GM19438 (cell line): ENCODE results near the gene EXPH5.
"Not testable (repeated sequence)": the region's sequence is repeated elsewhere in the genome, so short reads cannot be mapped to it uniquely, and the experiment has no call there.

ENCODE experiments used
- ATAC-seq: cut with Tn5 transposase; IDR thresholded peaks from one replicate; pipeline ENCODE4 v1.9.1; 2021; ENCODE audit warnings: low read depth; ENCODE audit not compliant: unreplicated experiment

Gene EXPH5, protein sequence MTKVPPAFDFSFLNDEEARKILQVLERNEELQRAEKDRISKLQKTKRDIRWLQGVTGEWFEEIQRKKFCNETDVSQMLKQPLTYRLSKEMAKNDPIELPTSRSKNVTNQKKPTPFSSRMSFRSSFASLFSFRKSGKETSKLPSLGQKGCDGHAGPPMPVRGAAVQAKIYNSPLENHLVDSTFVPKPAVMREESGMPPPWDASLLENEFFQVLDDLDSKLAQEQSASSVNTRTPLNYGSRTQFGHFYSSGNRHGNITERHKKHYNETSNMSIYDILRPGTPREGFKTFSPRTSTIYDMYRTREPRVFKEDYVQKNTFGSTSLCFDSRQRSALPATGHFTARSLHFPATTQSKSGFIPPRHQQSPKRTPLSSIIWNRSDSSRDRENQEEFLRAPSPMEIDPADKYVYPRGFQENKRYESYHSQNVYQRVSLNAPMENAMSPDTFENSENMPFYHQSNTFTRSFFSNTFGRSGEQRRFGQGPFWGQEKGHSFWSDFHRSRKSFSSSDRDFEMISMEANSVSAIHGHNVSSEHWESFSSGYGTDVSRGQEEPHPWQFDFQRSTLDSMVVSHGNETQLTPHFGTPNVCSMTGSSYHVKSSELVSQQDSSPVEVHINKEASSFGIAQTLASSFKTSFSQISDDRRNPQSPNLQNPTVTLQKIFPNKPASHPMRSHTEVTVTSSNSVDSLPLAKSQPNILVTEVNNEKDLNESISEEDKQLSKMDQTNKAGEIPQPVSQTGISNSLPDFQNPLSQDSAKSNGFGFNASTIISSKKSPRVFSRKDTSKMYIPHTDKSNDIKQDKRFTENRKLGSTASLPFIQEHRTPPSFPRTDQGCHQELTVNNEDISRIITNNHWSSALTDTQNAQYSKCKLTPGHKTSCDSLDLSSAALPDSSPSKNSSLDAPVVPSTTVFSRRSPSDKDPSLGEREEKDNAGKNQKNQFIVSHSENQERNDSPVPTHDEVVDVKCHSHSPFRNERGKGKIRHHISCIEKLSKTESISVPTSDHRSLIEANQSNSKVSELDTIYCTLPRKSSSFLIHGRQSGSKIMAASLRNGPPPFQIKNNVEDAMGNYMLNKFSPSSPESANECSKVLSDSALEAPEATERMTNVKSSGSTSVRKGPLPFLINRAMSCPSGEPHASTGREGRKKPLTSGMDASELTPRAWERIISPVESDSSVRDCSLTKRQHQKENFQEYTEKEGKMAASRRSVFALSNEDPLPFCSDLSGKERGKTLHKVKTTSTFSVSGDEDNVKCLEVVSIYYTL (N-terminal part only)

DNA sequence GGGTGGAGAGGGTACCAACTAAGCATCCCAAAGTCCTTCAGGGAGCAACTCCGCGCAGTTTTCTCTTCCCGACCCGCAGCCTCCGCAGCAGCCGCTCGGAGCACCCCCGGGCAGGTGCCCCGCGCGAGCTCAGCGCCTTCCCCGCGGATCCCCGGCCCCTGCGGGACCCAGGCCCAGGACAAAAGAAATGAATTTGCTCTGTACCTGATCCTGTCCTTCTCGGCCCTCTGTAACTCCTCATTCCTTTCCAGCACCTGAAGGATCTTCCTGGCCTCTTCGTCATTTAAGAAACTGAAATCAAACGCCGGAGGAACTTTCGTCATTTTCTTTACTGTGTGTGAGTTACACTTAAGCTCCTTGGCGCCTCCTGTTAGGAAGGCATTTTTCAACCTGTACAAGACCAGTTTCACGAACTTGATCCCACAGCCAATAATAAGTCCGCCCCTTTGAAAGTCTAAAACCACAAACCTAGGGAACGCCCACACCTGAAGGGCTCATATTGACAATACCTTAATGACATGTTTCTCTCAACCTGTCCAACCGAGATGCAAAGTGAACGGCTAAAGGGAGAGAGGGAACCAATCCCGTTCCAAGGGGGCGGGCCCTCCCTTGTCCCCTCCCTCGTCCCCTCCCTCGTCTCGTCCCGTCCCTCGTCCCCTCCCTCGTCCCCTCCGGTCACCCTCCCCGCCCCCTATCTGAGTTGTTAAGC lies at the start of gene EXPH5:
TSS of gene EXPH5 (minus strand) at position 555 of the 709 bp plus-strand sequence. CDS start at position 323, 232 bp downstream.
- peak; percentile 97 for ATAC-seq

DNA sequence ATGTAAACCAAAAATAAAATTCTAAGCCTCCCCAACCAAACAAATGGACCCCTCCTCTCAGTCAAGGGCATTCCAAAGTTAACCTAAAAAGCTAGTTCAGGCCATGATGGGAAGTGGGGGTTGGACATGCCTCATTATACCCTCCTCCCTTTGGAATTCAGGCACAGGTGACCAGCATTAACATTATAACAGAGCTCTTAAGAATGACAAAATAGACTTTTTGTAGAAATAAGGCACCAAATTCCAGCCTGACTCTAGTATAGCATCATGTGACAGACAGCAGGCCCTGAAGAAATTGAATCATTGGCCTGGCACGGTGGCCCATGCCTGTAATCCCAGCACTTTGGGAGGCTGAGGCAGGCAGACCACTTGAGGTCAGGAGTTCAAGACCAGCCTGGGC lies 48.2 kb upstream of the EXPH5 start:
- not testable (repeated sequence) for ATAC-seq

DNA sequence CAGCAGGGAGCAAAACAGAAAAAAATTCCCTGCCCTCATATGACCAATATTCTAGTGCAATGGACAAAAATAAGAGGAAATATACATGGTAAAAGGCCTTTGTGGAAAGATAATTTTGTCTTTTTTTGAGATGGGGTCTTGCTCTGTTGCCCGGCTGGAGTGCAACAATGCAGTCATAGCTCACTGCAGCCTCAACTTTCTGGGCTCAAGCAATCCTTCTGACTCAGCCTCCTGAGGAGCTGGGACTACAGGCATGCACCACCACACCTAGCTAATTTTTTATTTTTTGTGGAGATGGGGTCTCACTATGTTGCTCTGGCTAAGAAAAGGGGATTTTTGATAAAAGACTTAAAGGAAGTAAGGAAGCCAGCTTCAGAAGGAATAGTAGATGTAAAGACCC lies 45.6 kb upstream of the EXPH5 start:
- ATAC-seq: no peak

DNA sequence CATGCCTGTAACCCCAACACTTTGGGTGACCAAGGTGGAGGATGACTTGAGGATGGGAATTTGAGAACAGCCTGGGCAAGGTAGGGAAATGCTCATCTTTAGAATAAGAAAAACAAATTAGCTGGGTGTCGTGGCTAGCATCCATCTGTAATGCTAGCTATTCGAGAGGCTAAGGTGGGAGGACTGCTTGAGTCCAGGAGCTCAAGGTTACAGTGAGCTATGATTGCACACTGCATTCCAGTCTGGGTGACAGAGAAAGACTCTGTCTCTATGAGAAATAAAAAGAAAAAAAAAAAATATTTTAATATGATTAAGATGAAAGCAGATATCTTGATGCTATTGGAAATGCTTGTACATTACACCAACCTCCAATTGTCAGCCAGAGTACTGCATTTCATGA lies 42.7 kb upstream of the EXPH5 start:
- no peak for ATAC-seq

DNA sequence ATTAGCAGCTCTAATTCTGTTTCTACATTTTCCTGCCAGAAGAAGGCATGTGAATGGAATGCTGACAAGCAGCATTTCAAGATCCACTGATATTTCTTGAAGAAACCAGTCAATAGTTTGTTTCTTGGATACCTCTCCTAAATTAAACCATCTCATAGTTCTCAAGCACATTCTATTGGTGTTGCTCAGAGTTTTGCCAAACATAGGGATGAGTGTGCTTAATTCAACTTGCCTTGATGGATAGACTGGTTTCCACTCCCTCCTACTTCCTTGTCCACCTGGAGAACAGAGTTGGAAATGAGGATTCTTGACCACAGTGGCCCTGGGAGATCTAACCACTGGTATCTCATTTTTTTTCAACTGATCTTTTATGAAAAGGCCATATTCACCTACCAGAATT lies 41.5 kb upstream of the EXPH5 start:
- ATAC-seq: no peak

DNA sequence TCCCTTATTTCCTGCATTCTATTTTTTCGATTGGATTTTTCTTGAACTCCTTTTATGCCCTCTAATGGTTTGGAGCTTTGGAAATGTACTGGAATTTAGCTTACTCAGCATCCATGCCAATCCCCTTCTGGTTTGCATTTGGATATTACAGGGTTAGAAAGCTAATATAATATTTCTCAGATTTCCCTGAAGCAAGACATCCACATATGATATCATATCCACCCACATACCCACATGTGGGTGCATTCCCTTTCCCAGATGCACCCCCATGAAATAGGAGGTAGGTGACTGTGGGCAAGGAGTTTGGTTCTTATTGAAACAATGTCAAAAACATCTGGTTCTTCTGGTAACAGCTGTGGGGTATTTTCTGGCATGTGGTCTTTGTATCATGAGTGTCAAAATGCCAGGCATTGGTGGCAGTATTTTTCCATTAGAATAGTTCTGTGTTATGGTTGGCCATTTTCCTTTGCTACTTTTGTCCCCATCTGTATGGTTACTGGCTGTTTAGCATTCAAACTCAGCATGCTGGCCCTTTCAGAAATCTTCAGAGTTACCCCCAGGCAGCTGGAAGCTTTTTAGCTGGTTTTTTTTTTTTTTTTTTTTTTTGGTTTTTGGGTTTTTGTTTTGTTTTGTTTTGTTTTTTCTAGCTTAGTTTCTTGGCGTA lies 38.6 kb upstream of the EXPH5 start:
- no peak for ATAC-seq

DNA sequence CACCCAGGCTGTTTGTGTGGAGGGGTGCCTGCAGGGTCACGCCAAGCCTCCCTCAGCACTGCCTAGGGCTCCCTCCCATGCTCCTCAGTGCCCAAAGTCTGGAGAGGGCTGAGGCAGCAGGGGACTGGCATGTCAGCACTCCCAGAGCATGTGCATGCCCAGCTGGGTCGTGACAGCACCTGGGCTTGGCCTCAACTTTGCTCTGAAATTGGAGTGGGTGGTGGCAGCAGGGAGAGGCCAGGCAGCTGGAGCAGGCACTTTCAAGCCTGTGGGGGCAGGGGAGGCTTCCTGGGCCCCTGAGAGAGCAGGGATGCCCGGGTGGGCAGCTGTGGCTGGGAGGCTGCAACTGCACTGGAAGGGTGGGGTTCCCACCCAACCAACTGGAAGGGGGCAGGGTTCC lies 35.7 kb upstream of the EXPH5 start:
- no peak for ATAC-seq

DNA sequence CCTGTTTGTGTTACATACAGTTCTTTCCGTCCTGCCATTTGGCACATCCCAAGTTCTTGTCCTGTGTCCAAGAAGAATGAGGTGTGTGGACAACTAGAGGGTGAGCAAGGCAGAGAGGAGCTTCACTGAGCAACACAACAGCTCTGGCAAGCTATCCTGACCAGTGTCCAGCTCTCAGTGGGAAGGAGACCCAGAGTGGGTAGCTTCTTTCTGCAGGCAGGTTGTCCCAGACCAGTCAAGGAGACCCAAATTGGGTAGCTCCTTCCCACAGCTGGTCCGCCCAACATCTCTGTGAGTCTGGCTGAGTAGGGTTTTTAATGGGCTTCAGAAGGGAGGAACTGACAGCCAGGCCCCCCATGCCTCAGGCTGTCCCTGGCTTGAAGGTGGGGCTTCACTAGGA lies 35.2 kb upstream of the EXPH5 start:
- no peak for ATAC-seq

DNA sequence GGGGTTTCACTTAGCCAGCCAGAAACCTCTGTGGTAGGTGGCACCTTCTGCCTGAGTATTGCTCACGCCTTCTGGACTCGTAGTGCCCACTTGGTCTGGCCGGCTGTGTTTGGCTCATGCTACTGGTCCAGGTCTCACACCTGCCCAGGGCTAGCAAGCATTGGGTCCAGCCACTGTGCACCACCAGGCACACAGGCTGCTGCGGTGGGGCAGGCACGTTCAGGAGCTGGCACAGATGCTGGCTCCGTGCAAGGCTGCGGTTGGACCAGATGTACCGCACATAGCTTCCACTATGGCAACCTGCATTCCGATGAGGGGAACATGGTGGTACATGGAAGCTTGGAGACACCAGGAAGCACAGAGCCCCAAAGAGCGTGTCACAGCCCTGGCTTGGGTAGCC lies 34.8 kb upstream of the EXPH5 start:
- no peak for ATAC-seq

DNA sequence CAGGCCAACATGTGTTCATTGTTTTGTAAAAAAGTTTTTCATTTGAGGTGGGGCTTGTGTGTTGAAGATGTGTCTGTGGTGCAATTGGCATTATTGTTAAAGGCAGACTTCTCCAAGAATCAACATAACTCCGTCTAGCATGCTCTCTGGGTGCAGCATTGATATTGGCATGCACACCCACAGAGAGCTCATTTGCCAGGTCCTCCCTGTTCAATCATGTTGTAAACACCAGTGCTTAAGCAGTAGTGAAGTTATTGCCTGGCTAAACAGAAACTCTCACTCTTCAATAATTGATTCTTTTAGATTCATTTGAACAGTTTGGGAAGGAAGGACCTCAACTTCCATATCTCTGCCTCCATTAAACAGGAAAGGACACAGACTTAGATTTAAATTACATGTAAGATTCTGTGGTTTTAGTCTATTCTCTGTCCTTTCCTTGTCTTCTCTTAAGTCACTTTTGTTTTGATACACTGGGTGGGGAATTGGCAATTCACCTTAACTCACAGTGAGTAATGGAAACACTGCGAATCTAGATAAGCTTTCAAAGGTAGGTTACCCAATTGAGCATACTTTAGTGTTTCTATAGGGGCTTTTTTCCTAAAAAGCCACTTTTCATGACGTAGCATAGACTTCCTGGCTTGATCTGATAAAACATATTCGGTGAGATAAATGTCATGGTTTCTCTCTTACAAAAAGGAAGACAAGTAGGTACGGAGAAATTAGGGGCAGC lies 30.8 kb upstream of the EXPH5 start:
- no peak for ATAC-seq

DNA sequence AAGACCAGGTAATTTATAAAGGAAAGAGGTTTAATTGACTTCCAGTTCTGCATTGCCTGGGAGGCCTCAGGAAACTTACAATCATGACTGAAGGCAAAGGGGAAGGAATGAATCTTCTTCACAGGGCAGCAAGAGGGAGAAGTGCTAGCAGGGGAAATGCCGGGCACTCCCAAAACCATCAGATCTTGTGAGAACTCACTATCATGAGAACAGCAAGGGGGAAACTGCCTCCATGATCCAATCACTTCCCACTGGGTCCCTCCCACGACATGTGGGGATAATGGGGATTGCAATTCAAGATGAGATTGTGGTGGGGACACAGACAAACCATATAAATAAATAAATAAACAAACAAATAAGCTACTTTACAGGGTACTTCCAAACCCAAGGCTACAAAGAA lies 28.8 kb upstream of the EXPH5 start:
- no peak for ATAC-seq

DNA sequence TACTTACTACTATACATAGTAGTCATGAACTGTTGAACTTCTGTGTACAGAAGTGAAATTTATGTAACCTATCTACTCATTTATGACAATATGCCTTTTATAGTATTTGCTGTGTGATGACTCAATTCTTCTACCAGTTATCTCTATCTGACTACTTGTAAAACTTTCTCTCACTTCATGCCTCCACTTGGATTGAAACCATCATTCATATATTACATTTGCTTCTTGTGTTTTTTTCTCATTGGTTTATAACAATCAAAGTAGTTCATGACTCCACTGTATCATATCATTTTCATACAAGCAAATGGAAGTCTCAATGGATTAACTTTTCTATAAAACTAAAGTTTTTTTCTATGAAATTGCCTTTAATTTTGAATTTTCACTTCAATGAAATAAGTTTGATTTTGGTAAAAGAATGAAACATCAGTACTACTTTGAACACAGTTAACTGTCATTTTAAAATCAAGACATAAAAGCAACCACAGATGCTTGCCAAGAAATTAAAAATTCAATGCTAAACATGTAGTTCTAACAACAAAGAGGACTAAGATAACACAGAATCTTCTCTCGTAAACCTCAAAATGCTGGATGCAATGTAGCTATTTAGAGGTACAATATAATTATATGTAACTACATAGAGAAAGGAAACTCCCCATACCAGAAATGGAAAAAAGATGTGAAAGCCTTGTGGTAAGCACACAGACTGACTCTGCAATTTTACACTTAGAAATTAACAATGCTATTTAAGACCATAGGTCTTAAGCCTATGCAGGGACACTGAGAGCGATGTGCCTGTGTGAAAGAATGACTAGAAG lies 27.6 kb upstream of the EXPH5 start:
- ATAC-seq: peak; percentile 94

DNA sequence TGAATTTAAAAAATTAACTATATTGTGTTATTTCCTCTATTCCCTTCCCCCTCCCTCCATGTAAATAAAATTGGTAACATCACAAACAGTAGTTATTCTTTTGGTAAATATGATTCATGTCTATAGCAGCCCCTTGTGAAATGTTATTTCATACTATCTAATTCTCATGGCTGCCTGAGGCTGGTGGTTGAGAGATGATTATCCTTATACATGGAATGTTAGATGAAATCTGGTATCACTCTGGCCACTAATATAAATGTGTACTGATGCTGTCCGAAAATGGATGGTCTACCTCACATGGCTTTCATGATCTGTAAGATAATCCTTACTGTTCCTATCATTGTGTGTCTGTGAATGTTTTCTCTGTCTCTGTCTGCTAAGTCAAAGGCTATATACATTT lies 25.0 kb upstream of the EXPH5 start:
- ATAC-seq: no peak

DNA sequence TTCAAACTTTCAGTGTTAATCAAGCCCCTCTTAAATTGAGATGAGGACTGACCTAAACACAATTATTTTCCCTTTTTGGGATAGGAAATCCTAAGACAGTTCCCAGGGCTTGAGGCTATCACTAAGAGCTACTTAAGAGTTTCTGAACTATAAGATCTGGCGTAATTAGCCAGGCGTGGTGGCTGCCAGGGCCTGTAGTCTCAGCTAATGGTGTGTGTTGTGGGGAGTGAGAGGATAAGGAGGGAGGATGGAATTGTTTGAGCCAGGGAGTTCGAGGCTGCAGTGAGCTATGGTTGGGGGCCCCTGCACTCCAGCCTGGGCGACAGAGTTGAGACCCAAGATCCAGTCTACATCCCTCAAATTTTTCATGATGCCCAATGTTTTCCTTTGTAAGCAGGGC lies 23.5 kb upstream of the EXPH5 start:
- no peak for ATAC-seq

DNA sequence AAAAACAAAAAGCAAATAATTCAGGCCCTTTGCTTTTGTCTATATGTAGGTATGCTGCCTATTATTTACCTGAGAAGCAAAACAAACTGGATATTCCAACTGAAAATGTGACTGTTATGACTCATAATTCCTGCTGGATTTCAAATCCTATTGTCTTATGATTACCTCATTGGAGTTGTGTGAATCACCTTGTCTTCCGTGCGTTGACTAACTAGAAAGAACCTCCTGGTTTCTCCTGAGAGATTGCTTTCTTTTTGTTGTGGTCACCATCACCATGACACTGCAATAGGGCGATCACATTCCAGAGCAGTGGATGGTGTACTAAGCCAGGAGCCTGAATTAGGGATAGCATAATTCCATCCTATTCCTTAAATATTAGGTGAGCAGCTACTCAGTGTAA lies 23.0 kb upstream of the EXPH5 start:
- ATAC-seq: no peak

DNA sequence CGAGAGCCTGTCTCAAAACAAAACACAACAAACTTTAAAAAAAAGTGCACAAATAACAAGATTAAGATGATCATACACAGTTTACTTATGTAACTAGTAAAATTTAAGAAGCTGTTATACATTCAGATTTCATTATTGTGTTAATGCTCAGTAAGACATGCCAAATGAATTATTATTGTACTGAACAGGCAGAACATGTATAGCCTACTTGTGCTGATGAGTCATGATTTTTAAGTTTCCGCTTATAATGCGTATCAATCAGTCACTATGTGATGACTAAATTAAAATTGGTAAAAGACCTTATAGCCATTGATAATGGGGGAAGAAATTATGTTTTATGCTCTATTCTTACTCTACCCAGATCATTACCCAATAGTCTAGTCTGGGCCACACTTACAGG lies 20.5 kb upstream of the EXPH5 start:
- ATAC-seq: no peak

DNA sequence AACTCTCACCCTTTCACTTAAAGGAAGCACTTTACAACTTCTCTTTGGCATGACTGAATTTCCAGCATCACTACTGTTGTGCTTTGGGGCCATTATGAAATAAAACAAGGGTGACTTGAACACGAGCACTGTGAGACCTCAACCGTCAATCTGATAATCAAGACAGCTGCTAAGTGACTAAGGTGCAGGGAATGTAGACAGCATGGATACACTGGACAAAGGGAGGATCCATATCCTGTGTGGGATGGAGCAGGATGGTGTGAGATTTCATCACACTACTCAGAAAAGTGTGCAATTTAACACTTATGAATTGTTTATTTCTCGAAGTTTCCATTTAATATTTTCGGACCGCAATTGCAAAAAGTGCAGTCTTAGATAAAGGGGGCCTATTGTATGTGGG lies 16.1 kb upstream of the EXPH5 start:
- no peak for ATAC-seq

DNA sequence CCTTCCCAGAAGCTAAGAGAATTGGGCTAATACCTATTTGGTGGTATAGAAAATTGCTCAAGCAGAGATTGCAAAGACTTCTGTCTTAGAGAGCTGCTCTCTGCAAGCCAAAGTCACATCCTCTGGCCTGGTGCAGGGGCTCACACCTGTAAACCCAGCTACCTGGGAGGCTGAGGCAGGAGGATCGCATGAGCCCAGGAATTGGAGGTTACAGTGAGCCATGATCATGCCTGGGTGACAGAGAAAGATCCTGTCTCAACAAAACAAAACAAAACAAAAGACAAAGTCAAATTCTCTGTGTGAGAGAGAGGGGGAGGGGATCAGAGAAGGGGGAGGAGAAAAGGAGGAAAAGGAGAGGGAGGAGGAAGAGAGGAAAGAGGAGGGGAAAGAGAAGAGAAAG lies 15.0 kb upstream of the EXPH5 start:
- ATAC-seq: no peak
